ENCODE results near the gene GALC.

DNA sequence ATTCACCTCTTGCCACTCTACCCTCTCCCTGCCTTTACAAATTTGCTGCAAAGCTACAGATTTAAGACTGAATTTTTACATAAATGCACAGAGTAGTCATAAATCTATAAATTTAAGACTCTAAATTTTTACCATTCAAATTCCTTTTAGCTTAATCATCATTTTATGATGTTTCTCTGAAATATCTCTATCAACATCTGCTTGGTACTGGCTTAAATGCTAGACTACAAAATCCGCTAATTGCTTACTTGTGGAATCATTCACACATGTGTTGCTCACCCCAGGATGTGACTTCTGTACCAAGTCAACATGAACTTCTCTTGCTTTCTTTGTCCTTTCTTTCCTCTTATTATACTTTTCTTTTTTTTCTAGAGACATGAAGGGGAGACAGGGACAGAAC is 109.2 kb downstream of the GALC start:
- TF ChIP-seq, protein P1, sequence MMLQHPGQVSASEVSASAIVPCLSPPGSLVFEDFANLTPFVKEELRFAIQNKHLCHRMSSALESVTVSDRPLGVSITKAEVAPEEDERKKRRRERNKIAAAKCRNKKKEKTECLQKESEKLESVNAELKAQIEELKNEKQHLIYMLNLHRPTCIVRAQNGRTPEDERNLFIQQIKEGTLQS (IDR thresholded peaks at IDR 0.05): no peak
- TF ChIP-seq, protein P1 (CRISPR knock-in tag; conservative IDR thresholded peaks at IDR 0.05): no peak
- TF ChIP-seq CREM (IDR thresholded peaks at IDR 0.05; ENCODE audit: low read depth) (no peak), CTBP1 (IDR thresholded peaks at IDR 0.05; ENCODE audit: borderline replicate concordance) (no peak), ZNF778 (CRISPR knock-in tag; IDR thresholded peaks at IDR 0.05) (no peak), PTRF (tag; IDR thresholded peaks at IDR 0.05) (no peak), MYC (IDR thresholded peaks at IDR 0.05; ENCODE audit: low read depth, low read length) (no peak), MYC (CRISPR knock-in tag; IDR thresholded peaks at IDR 0.05; ENCODE audit: borderline replicate concordance, low read depth) (no peak)
- TF ChIP-seq, protein P2, sequence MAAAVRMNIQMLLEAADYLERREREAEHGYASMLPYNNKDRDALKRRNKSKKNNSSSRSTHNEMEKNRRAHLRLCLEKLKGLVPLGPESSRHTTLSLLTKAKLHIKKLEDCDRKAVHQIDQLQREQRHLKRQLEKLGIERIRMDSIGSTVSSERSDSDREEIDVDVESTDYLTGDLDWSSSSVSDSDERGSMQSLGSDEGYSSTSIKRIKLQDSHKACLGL (CRISPR knock-in tag; IDR thresholded peaks at IDR 0.05; ENCODE audit: borderline replicate concordance, poor library complexity, severe bottlenecking): no peak
- TF ChIP-seq, protein P3, sequence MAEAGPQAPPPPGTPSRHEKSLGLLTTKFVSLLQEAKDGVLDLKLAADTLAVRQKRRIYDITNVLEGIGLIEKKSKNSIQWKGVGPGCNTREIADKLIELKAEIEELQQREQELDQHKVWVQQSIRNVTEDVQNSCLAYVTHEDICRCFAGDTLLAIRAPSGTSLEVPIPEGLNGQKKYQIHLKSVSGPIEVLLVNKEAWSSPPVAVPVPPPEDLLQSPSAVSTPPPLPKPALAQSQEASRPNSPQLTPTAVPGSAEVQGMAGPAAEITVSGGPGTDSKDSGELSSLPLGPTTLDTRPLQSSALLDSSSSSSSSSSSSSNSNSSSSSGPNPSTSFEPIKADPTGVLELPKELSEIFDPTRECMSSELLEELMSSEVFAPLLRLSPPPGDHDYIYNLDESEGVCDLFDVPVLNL (CRISPR knock-in tag; IDR thresholded peaks at IDR 0.05; ENCODE audit: low read depth): no peak
- TF ChIP-seq, protein P4, sequence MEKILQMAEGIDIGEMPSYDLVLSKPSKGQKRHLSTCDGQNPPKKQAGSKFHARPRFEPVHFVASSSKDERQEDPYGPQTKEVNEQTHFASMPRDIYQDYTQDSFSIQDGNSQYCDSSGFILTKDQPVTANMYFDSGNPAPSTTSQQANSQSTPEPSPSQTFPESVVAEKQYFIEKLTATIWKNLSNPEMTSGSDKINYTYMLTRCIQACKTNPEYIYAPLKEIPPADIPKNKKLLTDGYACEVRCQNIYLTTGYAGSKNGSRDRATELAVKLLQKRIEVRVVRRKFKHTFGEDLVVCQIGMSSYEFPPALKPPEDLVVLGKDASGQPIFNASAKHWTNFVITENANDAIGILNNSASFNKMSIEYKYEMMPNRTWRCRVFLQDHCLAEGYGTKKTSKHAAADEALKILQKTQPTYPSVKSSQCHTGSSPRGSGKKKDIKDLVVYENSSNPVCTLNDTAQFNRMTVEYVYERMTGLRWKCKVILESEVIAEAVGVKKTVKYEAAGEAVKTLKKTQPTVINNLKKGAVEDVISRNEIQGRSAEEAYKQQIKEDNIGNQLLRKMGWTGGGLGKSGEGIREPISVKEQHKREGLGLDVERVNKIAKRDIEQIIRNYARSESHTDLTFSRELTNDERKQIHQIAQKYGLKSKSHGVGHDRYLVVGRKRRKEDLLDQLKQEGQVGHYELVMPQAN (IDR thresholded peaks at IDR 0.05; ENCODE audit: borderline replicate concordance): no peak
- TF ChIP-seq, protein P5, sequence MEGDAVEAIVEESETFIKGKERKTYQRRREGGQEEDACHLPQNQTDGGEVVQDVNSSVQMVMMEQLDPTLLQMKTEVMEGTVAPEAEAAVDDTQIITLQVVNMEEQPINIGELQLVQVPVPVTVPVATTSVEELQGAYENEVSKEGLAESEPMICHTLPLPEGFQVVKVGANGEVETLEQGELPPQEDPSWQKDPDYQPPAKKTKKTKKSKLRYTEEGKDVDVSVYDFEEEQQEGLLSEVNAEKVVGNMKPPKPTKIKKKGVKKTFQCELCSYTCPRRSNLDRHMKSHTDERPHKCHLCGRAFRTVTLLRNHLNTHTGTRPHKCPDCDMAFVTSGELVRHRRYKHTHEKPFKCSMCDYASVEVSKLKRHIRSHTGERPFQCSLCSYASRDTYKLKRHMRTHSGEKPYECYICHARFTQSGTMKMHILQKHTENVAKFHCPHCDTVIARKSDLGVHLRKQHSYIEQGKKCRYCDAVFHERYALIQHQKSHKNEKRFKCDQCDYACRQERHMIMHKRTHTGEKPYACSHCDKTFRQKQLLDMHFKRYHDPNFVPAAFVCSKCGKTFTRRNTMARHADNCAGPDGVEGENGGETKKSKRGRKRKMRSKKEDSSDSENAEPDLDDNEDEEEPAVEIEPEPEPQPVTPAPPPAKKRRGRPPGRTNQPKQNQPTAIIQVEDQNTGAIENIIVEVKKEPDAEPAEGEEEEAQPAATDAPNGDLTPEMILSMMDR (IDR thresholded peaks at IDR 0.05 in 2 of 3, conservative IDR thresholded peaks at IDR 0.05 in 1 of 3; ENCODE audit: insufficient read depth in 2 of 3, low read depth in 1 of 3, low read length in 3 of 3): no peak
